Measurements from ENCODE around the gene ATG101.
A peak's percentile ranks its signal among the peaks of the same experiment; 100 is the strongest.

GRCh38 chr12:52121824-52122539, 52.2 kb downstream of the ATG101 start:
- TF ChIP-seq CTCF (IDR thresholded peaks at IDR 0.05): peak in 3 of 4 experiments; percentile 29 to 76 (median 40)
- no peak for TF ChIP-seq EP300 (IDR thresholded peaks at IDR 0.05)
- no peak for TF ChIP-seq POLR2AphosphoS5 (IDR thresholded peaks at IDR 0.05)

Data from gastroesophageal sphincter (tissue), 3 donors.